Psoas muscle (tissue), 8 donors: ENCODE results near the gene METRN. TPM values are rescaled to one million over a fixed set of nuclear protein-coding genes. Genes with fewer than 3 reads are reported as not detected.

Source experiments
- ATAC-seq, 4 donors: fragments of 200-7000 bp; cut with Tn5 transposase; one replicate each; pipeline ENCODE4 v1.9.1; 2020; ENCODE audit warnings: moderate library complexity in 3 of 4, mild to moderate bottlenecking in 2 of 4
- DNase-seq, 2 donors: peaks; one replicate each; pipeline ENCODE4 v3.0.0-alpha.2; 2020
- H3K27ac ChIP-seq: fragments of 200-600 bp; one replicate; pipeline ENCODE4 v1.8.0; 2022
- H3K27me3 ChIP-seq, 3 donors: fragments of 200-600 bp in 1 of 3; one replicate each; pipeline versions ENCODE4 v1.6.1 to v1.8.0; 2013 to 2022; ENCODE audit warnings: low read length in 2 of 3, mild to moderate bottlenecking in 2 of 3, moderate library complexity in 1 of 3; ENCODE audit not compliant: insufficient read depth in 3 of 3
- H3K36me3 ChIP-seq, 2 donors: fragments of 200-600 bp in 1 of 2; one replicate each; pipeline versions ENCODE4 v1.6.1 to v1.8.0; 2013 to 2022; ENCODE audit warnings: low read depth in 1 of 2, mild to moderate bottlenecking in 1 of 2, moderate library complexity in 1 of 2; ENCODE audit not compliant: insufficient read depth in 1 of 2
- H3K4me1 ChIP-seq: fragments of 200-600 bp; one replicate; pipeline ENCODE4 v1.8.0; 2022
- H3K4me3 ChIP-seq: fragments of 200-600 bp; one replicate; pipeline ENCODE4 v1.8.0; 2022; ENCODE audit warnings: mild to moderate bottlenecking
- H3K9me3 ChIP-seq: fragments of 200-600 bp; one replicate; pipeline ENCODE4 v1.8.0; 2022
- WGBS, 3 donors: extraction: QIAGEN DNeasy Blood & Tissue Kit; methylation state at CpG; one replicate each; pipeline versions ENCODE4 v1.1.6 to v1.1.7; 2013; 5-methylcytosine and 5-hydroxymethylcytosine counted together
- intact Hi-C, 2 donors: fragments of 100-400 bp; cut with DNase I; formaldehyde crosslinking; loops; one replicate each; pipeline versions ENCODE4 v1.11.0 to v1.14.2; 2022
- polyA plus RNA-seq, 3 donors: library from polyadenylated mRNA; stranded (reverse); fragments of 200-250 nt; gene quantifications; one replicate each; pipeline ENCODE4 v1.2.3, GENCODE V29; 2013
- total RNA-seq, 4 donors: library from RNA; stranded (reverse); fragmentation: NEBNext Ultra II Directional in 2 of 4; extraction: Animal tissue kit (Norgen Biotek cat#: 25700) in 2 of 4; gene quantifications; one replicate each; pipeline versions ENCODE4 v1.2.1 to v1.2.4, GENCODE V29; 2021 to 2023
- TF ChIP-seq, protein P1 (sequence below): fragments of 200-600 bp; IDR thresholded peaks from one replicate; pipeline ENCODE4 v1.8.0; 2022; ENCODE audit warnings: antibody characterized with exemption
- donor health status: healthy with polysubstance abuse.
- donor health status: DM: no; HTN: no; CAD: no; lungs with moderate emphysema.
- donor health status: Bipolar disorder and iron deficiency.
- donor health status: healthy.
- donor health status: DM: yes; HTN: yes; CAD: no.
- donor health status: DM: no; HTN: no; CAD: no.
- donor health status: DM: no; HTN: no; CAD: no.
- donor health status: DM: yes; HTN: yes; CAD: no.

METRN gene
- total and polyA plus RNA-seq, 7 donors = 17.9 to 28.0 (median 22.8) TPM

DNA sequence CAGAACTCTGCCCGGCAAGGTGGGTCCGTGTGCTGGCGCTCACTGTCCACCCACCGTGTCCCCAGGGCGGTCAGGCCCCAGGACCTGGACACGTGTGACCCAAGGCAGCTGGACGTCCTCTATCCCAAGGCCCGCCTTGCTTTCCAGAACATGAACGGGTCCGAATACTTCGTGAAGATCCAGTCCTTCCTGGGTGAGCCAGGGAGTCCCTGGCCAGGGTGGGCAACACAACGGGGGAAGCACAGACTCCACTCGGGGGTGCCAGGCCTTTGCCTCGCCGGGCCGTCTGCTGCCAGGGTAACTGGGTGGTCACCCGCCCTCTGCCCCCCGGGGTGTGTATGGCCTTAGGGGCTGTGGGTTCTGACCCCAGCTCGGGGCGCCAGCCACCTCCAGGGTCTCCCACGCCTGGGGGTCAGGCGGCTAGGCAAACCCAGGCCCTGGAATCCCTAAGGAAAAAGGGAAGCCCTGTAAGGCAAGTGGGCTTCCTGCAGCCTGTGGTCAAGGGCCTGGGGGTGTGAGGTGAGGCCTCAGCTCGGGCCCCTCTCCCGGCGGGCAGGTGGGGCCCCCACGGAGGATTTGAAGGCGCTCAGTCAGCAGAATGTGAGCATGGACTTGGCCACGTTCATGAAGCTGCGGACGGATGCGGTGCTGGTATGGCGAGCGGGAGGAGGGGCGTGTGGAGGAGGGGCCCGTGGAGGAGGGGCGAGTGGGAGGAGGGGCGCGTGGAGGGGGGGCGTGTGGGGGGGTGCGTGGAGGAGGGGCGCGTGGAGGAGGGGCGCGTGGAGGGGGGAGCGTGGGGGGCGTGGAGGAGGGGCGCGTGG is 52.1 kb downstream of the METRN start:
- peaks cover 0 to 40% (median 10%) of the 10 kb centered on the region in 3 donors for H3K27me3 ChIP-seq
- no peaks in the 10 kb centered on the region for H3K36me3 ChIP-seq
- DNase-seq (no peak), ATAC-seq (no peak)
- TF ChIP-seq, protein P1, sequence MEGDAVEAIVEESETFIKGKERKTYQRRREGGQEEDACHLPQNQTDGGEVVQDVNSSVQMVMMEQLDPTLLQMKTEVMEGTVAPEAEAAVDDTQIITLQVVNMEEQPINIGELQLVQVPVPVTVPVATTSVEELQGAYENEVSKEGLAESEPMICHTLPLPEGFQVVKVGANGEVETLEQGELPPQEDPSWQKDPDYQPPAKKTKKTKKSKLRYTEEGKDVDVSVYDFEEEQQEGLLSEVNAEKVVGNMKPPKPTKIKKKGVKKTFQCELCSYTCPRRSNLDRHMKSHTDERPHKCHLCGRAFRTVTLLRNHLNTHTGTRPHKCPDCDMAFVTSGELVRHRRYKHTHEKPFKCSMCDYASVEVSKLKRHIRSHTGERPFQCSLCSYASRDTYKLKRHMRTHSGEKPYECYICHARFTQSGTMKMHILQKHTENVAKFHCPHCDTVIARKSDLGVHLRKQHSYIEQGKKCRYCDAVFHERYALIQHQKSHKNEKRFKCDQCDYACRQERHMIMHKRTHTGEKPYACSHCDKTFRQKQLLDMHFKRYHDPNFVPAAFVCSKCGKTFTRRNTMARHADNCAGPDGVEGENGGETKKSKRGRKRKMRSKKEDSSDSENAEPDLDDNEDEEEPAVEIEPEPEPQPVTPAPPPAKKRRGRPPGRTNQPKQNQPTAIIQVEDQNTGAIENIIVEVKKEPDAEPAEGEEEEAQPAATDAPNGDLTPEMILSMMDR = no peak
- intact Hi-C loops = no loop called here
- H3K4me3 ChIP-seq = no peak overlapping the region
- no peaks in the 10 kb centered on the region for H3K4me1 ChIP-seq
- WGBS, 3 donors = 48 to 62% (median 61%) methylated on average over 33 to 36 of the region's 48 CpGs
- no peaks in the 10 kb centered on the region for H3K9me3 ChIP-seq
- H3K27ac ChIP-seq = no peak overlapping the region

DNA sequence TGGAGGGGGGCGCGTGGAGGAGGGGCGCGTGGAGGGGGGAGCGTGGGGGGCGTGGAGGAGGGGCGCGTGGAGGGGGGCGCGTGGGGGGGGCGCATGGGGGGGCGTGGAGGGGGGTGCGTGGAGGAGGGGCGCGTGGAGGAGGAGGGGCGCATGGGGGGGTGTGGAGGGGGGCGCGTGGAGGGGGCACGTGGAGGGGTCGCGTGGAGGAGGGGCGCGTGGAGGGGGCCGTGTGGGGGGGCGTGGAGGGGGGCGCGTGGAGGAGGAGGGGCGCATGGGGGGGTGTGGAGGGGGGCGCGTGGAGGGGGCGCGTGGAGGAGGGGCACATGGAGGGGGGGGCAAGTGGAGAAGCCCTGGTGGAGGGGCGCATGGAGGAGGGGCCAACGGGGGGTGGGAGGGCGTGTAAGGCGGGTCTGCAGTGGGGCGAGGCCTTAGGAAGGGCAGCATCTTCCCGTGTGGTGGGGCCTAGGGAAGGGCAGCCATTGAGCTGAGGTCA is 52.9 kb downstream of the METRN start:
- ATAC-seq = no peak

DNA sequence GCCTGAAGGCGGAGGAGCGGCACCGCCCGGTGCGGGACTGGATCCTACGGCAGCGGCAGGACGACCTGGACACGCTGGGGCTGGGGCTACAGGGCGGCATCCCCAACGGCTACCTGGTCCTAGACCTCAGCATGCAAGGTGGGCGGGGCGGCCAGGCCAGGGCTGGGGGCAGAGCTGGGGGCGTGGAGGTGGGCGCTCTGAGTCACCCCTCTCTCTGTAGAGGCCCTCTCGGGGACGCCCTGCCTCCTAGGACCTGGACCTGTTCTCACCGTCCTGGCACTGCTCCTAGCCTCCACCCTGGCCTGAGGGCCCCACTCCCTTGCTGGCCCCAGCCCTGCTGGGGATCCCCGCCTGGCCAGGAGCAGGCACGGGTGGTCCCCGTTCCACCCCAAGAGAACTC is 53.5 kb downstream of the METRN start:
- intact Hi-C loops = no loop called here
- H3K27ac ChIP-seq = no peak overlapping the region
- TF ChIP-seq, protein P1 = no peak
- H3K4me3 ChIP-seq = no peak overlapping the region
- no peak for ATAC-seq
- no peaks in the 10 kb centered on the region for H3K9me3 ChIP-seq
- H3K27me3 ChIP-seq = peaks cover 0 to 28% (median 13%) of the 10 kb centered on the region in 3 donors
- H3K36me3 ChIP-seq = no peaks in the 10 kb centered on the region
- no peak for DNase-seq
- no peaks in the 10 kb centered on the region for H3K4me1 ChIP-seq
- WGBS, 3 donors = 56 to 82% (median 68%) methylated on average over 15 to 21 of the region's 21 CpGs

More for the DNA sequence above, 52.9 kb downstream of the METRN start:
- Histone ChIP-seq H3K4me3 (no peak overlapping the region), H3K9me3 (no peaks in the 10 kb centered on the region), H3K36me3 (no peaks in the 10 kb centered on the region), H3K27ac (no peak overlapping the region), H3K27me3 (peaks cover 0 to 33% (median 13%) of the 10 kb centered on the region in 3 donors), H3K4me1 (no peaks in the 10 kb centered on the region)
- WGBS, 3 donors = 47 to 68% (median 65%) methylated on average over 5 to 19 of the region's 38 CpGs
- TF ChIP-seq, protein P1 = no peak
- intact Hi-C loops = no loop called here
- DNase-seq = no peak

Other genes starting within 250 kb of the METRN start
- 10 to 100 TPM; 15.5 to 32.1 (median 26.8) TPM for gene CAPN15, start 187.4 kb upstream of the METRN start, total RNA-seq
- 10 to 100 TPM; 14.9 to 26.4 (median 22.6) TPM for gene CAPN15, start 187.4 kb upstream of the METRN start, polyA plus RNA-seq
- not detected for gene PRR35, start 154.7 kb upstream of the METRN start, total RNA-seq
- not detected for gene PRR35, start 154.7 kb upstream of the METRN start, polyA plus RNA-seq
- under 1 TPM in 3 of 4 donors, not detected in 1; 0.19 to 0.39 (median 0.27) TPM for gene NHLRC4, start 148.1 kb upstream of the METRN start, total RNA-seq
- under 1 TPM; 0.06 to 0.38 (median 0.27) TPM for gene NHLRC4, start 148.1 kb upstream of the METRN start, polyA plus RNA-seq
- gene PIGQ, start 145.2 kb upstream of the METRN start, total RNA-seq = 10 to 100 TPM; 18.3 to 26.3 (median 22.0) TPM
- gene PIGQ, start 145.2 kb upstream of the METRN start, polyA plus RNA-seq = 10 to 100 TPM; 26.5 to 39.9 (median 27.2) TPM
- gene RAB40C, start 125.1 kb upstream of the METRN start, total RNA-seq = 10 to 100 TPM; 12.3 to 20.2 (median 14.4) TPM
- 10 to 100 TPM; 14.7 to 16.3 (median 15.7) TPM for gene RAB40C, start 125.1 kb upstream of the METRN start, polyA plus RNA-seq
- 1 to 10 TPM in 2 of 4 donors, under 1 TPM in 2; 0.30 to 2.0 (median 0.82) TPM for gene WFIKKN1, start 84.1 kb upstream of the METRN start, total RNA-seq
- under 1 TPM; 0.31 to 0.61 (median 0.36) TPM for gene WFIKKN1, start 84.1 kb upstream of the METRN start, polyA plus RNA-seq
- 10 to 100 TPM; 42.4 to 55.6 (median 48.4) TPM for gene METTL26, start 78.8 kb upstream of the METRN start, total RNA-seq
- 10 to 100 TPM; 90.8 to 97.8 (median 96.4) TPM for gene METTL26, start 78.8 kb upstream of the METRN start, polyA plus RNA-seq
- gene MCRIP2, start 73.3 kb upstream of the METRN start, total RNA-seq = 10 to 100 TPM; 61.6 to 80.2 (median 68.9) TPM
- gene MCRIP2, start 73.3 kb upstream of the METRN start, polyA plus RNA-seq = 100 to 1,000 TPM in 2 of 3 donors, 10 to 100 TPM in 1; 95.1 to 124 (median 108) TPM
- 1 to 10 TPM; 4.0 to 9.6 (median 8.1) TPM for gene WDR90, start 65.8 kb upstream of the METRN start, total RNA-seq
- 1 to 10 TPM; 5.6 to 9.7 (median 6.4) TPM for gene WDR90, start 65.8 kb upstream of the METRN start, polyA plus RNA-seq
- gene RHOT2, start 47.0 kb upstream of the METRN start, total RNA-seq = 10 to 100 TPM; 38.8 to 56.8 (median 48.8) TPM
- 10 to 100 TPM; 47.7 to 75.8 (median 52.6) TPM for gene RHOT2, start 47.0 kb upstream of the METRN start, polyA plus RNA-seq
- gene RHBDL1, start 39.4 kb upstream of the METRN start, total RNA-seq = under 1 TPM; 0.13 to 0.42 (median 0.29) TPM
- gene RHBDL1, start 39.4 kb upstream of the METRN start, polyA plus RNA-seq = under 1 TPM; 0.06 to 0.08 (median 0.08) TPM
- gene STUB1, start 34.7 kb upstream of the METRN start, total RNA-seq = 100 to 1,000 TPM; 108 to 150 (median 115) TPM
- gene STUB1, start 34.7 kb upstream of the METRN start, polyA plus RNA-seq = 100 to 1,000 TPM; 127 to 147 (median 134) TPM
- 10 to 100 TPM; 19.1 to 27.5 (median 23.1) TPM for gene JMJD8, start 30.8 kb upstream of the METRN start, total RNA-seq
- 10 to 100 TPM; 25.5 to 63.5 (median 41.5) TPM for gene JMJD8, start 30.8 kb upstream of the METRN start, polyA plus RNA-seq
- 10 to 100 TPM in 3 of 4 donors, 1 to 10 TPM in 1; 9.9 to 15.0 (median 12.1) TPM for gene WDR24, start 24.7 kb upstream of the METRN start, total RNA-seq
- gene WDR24, start 24.7 kb upstream of the METRN start, polyA plus RNA-seq = 10 to 100 TPM in 1 of 3 donors, 1 to 10 TPM in 2; 5.2 to 15.8 (median 8.8) TPM
- gene FBXL16, start 9.3 kb upstream of the METRN start, total RNA-seq = under 1 TPM in 2 of 4 donors, not detected in 2; 0.08 TPM
- under 1 TPM; 0.04 to 0.16 (median 0.10) TPM for gene FBXL16, start 9.3 kb upstream of the METRN start, polyA plus RNA-seq
- gene ANTKMT, start 6.0 kb downstream of the METRN start, total RNA-seq = 10 to 100 TPM; 30.9 to 45.6 (median 34.5) TPM
- gene ANTKMT, start 6.0 kb downstream of the METRN start, polyA plus RNA-seq = 10 to 100 TPM; 16.1 to 56.0 (median 26.3) TPM
- gene CCDC78, start 11.3 kb downstream of the METRN start, total RNA-seq = under 1 TPM in 1 of 4 donors, not detected in 3; 0.11 TPM
- under 1 TPM in 2 of 3 donors, not detected in 1; 0.12 to 0.16 TPM for gene CCDC78, start 11.3 kb downstream of the METRN start, polyA plus RNA-seq
- 1 to 10 TPM in 1 of 4 donors, under 1 TPM in 3; 0.42 to 1.6 (median 0.71) TPM for gene HAGHL, start 12.0 kb downstream of the METRN start, total RNA-seq
- 1 to 10 TPM in 1 of 3 donors, under 1 TPM in 2; 0.38 to 4.4 (median 0.58) TPM for gene HAGHL, start 12.0 kb downstream of the METRN start, polyA plus RNA-seq
- gene CIAO3, start 25.9 kb downstream of the METRN start, total RNA-seq = 10 to 100 TPM; 12.3 to 25.9 (median 23.6) TPM
- gene CIAO3, start 25.9 kb downstream of the METRN start, polyA plus RNA-seq = 10 to 100 TPM; 26.7 to 43.0 (median 38.9) TPM
- under 1 TPM in 1 of 4 donors, not detected in 3; 0.17 TPM for gene MSLN, start 45.6 kb downstream of the METRN start, total RNA-seq
- gene MSLN, start 45.6 kb downstream of the METRN start, polyA plus RNA-seq = under 1 TPM; 0.03 to 0.10 (median 0.08) TPM
- 10 to 100 TPM in 1 of 4 donors, 1 to 10 TPM in 3; 4.4 to 10.9 (median 7.6) TPM for gene RPUSD1, start 73.3 kb downstream of the METRN start, total RNA-seq
- 10 to 100 TPM; 11.7 to 25.7 (median 25.2) TPM for gene RPUSD1, start 73.3 kb downstream of the METRN start, polyA plus RNA-seq
- gene CHTF18, start 73.5 kb downstream of the METRN start, total RNA-seq = 1 to 10 TPM; 2.5 to 4.5 (median 4.0) TPM
- gene CHTF18, start 73.5 kb downstream of the METRN start, polyA plus RNA-seq = 1 to 10 TPM; 1.7 to 8.4 (median 2.2) TPM
- gene GNG13, start 85.6 kb downstream of the METRN start, total RNA-seq = not detected
- gene GNG13, start 85.6 kb downstream of the METRN start, polyA plus RNA-seq = not detected